GM23338 (cell line): Measurements from ENCODE around the gene ICAM1. TPM values are rescaled to one million over a fixed set of nuclear protein-coding genes. Genes with fewer than 3 reads are reported as not detected.

Experiments used
- ATAC-seq: fragments of 200-7000 bp; cut with Tn5 transposase; 3 replicates; pipeline ENCODE4 v1.9.1; 2020
- DNase-seq: peaks from one replicate; pipeline ENCODE4 v3.0.0-alpha.2; 2015; ENCODE audit warnings: low spot score
- H2AFZ ChIP-seq: fragments of 200-600 bp; sonication (generic); 2 replicates; pipeline ENCODE4 v1.8.0; 2016; ENCODE audit warnings: antibody characterized with exemption, mild to moderate bottlenecking, moderate library complexity
- H3F3A ChIP-seq: fragments of 200-600 bp; sonication (generic); replicated peaks from 2 replicates; pipeline ENCODE4 v1.8.0; 2017; ENCODE audit warnings: antibody characterized with exemption, mixed run types, low read depth
- H3K27ac ChIP-seq: fragments of 200-600 bp; sonication (generic); 2 replicates; pipeline ENCODE4 v1.6.1; 2016; ENCODE audit warnings: low read depth
- H3K27me3 ChIP-seq: fragments of 200-600 bp; sonication (generic); 2 replicates; pipeline ENCODE4 v1.8.0; 2016; ENCODE audit warnings: mild to moderate bottlenecking, mixed run types, moderate library complexity; ENCODE audit not compliant: insufficient read depth
- H3K36me3 ChIP-seq: fragments of 200-600 bp; sonication (generic); 2 replicates; pipeline ENCODE4 v1.8.0; 2016; ENCODE audit warnings: mild to moderate bottlenecking; ENCODE audit not compliant: insufficient read depth
- H3K4me1 ChIP-seq: fragments of 200-600 bp; sonication (generic); 2 replicates; pipeline ENCODE4 v1.8.0; 2016; ENCODE audit warnings: mild to moderate bottlenecking, moderate library complexity; ENCODE audit not compliant: insufficient read depth
- H3K4me2 ChIP-seq: fragments of 200-600 bp; sonication (generic); 2 replicates; pipeline ENCODE4 v1.7.1; 2017; ENCODE audit warnings: mixed run types
- H3K4me3 ChIP-seq: fragments of 200-600 bp; sonication (generic); 2 replicates; pipeline ENCODE4 v1.6.1; 2016; ENCODE audit warnings: mixed run types
- H3K79me2 ChIP-seq: fragments of 200-600 bp; sonication (generic); replicated peaks from 2 replicates; pipeline ENCODE4 v1.8.0; 2017; ENCODE audit warnings: mild to moderate bottlenecking; ENCODE audit not compliant: insufficient read depth
- H3K9me2 ChIP-seq: fragments of 200-600 bp; sonication (generic); 2 replicates; pipeline ENCODE4 v1.8.0; 2017; ENCODE audit not compliant: insufficient read depth
- H4K20me1 ChIP-seq: fragments of 200-600 bp; sonication (generic); replicated peaks from 2 replicates; pipeline ENCODE4 v1.8.0; 2017; ENCODE audit warnings: mild to moderate bottlenecking; ENCODE audit not compliant: insufficient read depth
- H3K27ac Mint-ChIP-seq: 2 replicates; pipeline ENCODE4 v1.8.0; 2020; ENCODE audit warnings: inconsistent platforms, mild to moderate bottlenecking, moderate library complexity, mixed read lengths
- H3K27me3 Mint-ChIP-seq: 3 replicates; pipeline ENCODE4 v1.8.0; 2022; ENCODE audit warnings: low read depth, mild to moderate bottlenecking, moderate library complexity, mixed read lengths, inconsistent platforms; ENCODE audit not compliant: insufficient read depth, poor library complexity
- H3K36me3 Mint-ChIP-seq: 3 replicates; pipeline ENCODE4 v1.8.0; 2021; ENCODE audit warnings: low read depth, mild to moderate bottlenecking, inconsistent platforms, moderate library complexity, mixed read lengths
- H3K4me1 Mint-ChIP-seq: 3 replicates; pipeline ENCODE4 v1.8.0; 2020; ENCODE audit warnings: mild to moderate bottlenecking, inconsistent platforms, mixed read lengths
- H3K4me3 Mint-ChIP-seq: 3 replicates; pipeline ENCODE4 v1.8.0; 2021; ENCODE audit warnings: moderate library complexity, mild to moderate bottlenecking, inconsistent platforms, mixed read lengths
- H3K9me3 Mint-ChIP-seq: 3 replicates; pipeline ENCODE4 v1.8.0; 2020; ENCODE audit warnings: moderate library complexity, mild to moderate bottlenecking, inconsistent platforms, mixed read lengths
- CREB1 ChIP-seq: fragments of 250-450 bp; sonication (Bioruptor Pico); IDR thresholded peaks from 2 replicates; pipeline ENCODE4 v1.5.0; 2020; ENCODE audit warnings: low read depth, mild to moderate bottlenecking, moderate library complexity
- EZH2 ChIP-seq: fragments of 200-600 bp; sonication (generic); IDR thresholded peaks from one replicate; pipeline ENCODE4 v1.8.0; 2017; ENCODE audit warnings: antibody characterized with exemption, mild to moderate bottlenecking, low read depth; ENCODE audit not compliant: unreplicated experiment
- EZH2phosphoT487 ChIP-seq: fragments of 200-600 bp; sonication (generic); IDR thresholded peaks from one replicate; pipeline ENCODE4 v1.8.1; 2018; ENCODE audit warnings: antibody characterized with exemption; ENCODE audit not compliant: unreplicated experiment
- JUNB ChIP-seq: IDR thresholded peaks from one replicate; pipeline ENCODE4 v1.6.1; 2016; ENCODE audit warnings: antibody characterized with exemption; ENCODE audit not compliant: unreplicated experiment
- NANOG ChIP-seq: IDR thresholded peaks from 2 replicates; pipeline ENCODE4 v1.6.1; 2016; ENCODE audit warnings: antibody characterized with exemption, borderline replicate concordance
- POLR2AphosphoS5 ChIP-seq: IDR thresholded peaks from 2 replicates; pipeline ENCODE4 v1.6.1; 2016; ENCODE audit warnings: antibody characterized with exemption, low read depth
- STAT1 ChIP-seq: IDR thresholded peaks from one replicate; pipeline ENCODE4 v1.6.1; 2016; ENCODE audit warnings: antibody characterized with exemption; ENCODE audit not compliant: unreplicated experiment
- ZNF114 ChIP-seq: fragments of 250-450 bp; sonication (Bioruptor Pico); IDR thresholded peaks from 2 replicates; pipeline ENCODE4 v1.5.0; 2020; ENCODE audit warnings: mild to moderate bottlenecking, moderate library complexity
- ZNF331 ChIP-seq: fragments of 250-450 bp; sonication (Bioruptor Pico); IDR thresholded peaks from 2 replicates; pipeline ENCODE4 v1.5.0; 2020; ENCODE audit warnings: low read depth, mild to moderate bottlenecking, moderate library complexity
- polyA plus RNA-seq: library from polyadenylated mRNA; unstranded; fragments of >200 nt; fragmentation: Nextera tagmentation; extraction: Ambion mirVana; gene quantifications from 2 replicates; pipeline ENCODE4 v1.2.1, GENCODE V29; 2016
- total RNA-seq: library from RNA; depleted of rRNA; stranded (reverse); fragments of >200 nt; shearing (Covaris generic); gene quantifications from 2 replicates; pipeline ENCODE4 v1.2.3, GENCODE V29; 2014
- TF ChIP-seq, protein P1 (sequence below): IDR thresholded peaks from 2 replicates; pipeline ENCODE4 v1.6.1; 2016; ENCODE audit warnings: antibody characterized with exemption
- TF ChIP-seq, protein P2 (sequence below): fragments of 250-450 bp; sonication (Bioruptor Pico); IDR thresholded peaks from 2 replicates; pipeline ENCODE4 v1.5.0; 2020; ENCODE audit warnings: mild to moderate bottlenecking, moderate library complexity
- TF ChIP-seq, protein P3 (sequence below), 2 experiments: fragments of 200-600 bp in 1 of 2; sonication (generic) in 1 of 2; conservative IDR thresholded peaks; 2 replicates each; pipeline versions ENCODE4 v1.5.1 to v1.6.1; 2016 to 2017; ENCODE audit warnings: antibody characterized with exemption in 2 of 2, low read depth in 2 of 2, mild to moderate bottlenecking in 2 of 2, moderate library complexity in 1 of 2
- TF ChIP-seq, protein P4 (sequence below): IDR thresholded peaks from one replicate; pipeline ENCODE4 v1.6.1; 2018; ENCODE audit warnings: antibody characterized with exemption; ENCODE audit not compliant: unreplicated experiment

The ICAM1 gene
- total and polyA plus RNA-seq, 2 experiments from 2014 or later = 1.6 to 3.5 TPM

DNA sequence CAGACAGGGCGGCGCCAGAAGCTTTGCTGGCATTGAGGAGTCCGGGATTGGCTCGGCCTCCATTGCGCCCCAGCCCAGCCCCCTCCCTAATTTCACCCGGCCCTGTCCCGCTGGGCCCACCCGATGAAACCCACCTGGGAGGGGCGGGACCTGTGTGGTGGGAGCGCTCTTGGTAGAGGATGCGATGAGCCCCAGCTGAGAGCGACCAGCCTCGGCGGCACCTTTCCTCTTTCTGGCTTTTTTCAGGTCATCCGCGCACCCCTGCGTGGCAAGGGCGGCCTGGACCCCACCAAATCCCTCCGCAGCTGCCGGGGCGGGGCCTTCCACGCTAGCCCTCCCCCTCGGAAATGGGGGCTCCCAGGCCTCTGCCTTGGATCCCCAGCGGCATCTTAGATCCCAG lies 38.5 kb downstream of the ICAM1 start, which contains the start of gene ZGLP1:
TSS of gene ZGLP1 (minus strand) at position 393 of the 400 bp plus-strand sequence.
- TF ChIP-seq NANOG (no peak), CREB1 (CRISPR knock-in tag) (no peak), POLR2AphosphoS5 (no peak), EZH2phosphoT487 (no peak), ZNF114 (CRISPR knock-in tag) (no peak), JUNB (no peak), EZH2 (no peak), STAT1 (no peak), ZNF331 (CRISPR knock-in tag) (no peak)
- TF ChIP-seq, protein P1, sequence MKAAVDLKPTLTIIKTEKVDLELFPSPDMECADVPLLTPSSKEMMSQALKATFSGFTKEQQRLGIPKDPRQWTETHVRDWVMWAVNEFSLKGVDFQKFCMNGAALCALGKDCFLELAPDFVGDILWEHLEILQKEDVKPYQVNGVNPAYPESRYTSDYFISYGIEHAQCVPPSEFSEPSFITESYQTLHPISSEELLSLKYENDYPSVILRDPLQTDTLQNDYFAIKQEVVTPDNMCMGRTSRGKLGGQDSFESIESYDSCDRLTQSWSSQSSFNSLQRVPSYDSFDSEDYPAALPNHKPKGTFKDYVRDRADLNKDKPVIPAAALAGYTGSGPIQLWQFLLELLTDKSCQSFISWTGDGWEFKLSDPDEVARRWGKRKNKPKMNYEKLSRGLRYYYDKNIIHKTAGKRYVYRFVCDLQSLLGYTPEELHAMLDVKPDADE = no peak
- TF ChIP-seq, protein P2, sequence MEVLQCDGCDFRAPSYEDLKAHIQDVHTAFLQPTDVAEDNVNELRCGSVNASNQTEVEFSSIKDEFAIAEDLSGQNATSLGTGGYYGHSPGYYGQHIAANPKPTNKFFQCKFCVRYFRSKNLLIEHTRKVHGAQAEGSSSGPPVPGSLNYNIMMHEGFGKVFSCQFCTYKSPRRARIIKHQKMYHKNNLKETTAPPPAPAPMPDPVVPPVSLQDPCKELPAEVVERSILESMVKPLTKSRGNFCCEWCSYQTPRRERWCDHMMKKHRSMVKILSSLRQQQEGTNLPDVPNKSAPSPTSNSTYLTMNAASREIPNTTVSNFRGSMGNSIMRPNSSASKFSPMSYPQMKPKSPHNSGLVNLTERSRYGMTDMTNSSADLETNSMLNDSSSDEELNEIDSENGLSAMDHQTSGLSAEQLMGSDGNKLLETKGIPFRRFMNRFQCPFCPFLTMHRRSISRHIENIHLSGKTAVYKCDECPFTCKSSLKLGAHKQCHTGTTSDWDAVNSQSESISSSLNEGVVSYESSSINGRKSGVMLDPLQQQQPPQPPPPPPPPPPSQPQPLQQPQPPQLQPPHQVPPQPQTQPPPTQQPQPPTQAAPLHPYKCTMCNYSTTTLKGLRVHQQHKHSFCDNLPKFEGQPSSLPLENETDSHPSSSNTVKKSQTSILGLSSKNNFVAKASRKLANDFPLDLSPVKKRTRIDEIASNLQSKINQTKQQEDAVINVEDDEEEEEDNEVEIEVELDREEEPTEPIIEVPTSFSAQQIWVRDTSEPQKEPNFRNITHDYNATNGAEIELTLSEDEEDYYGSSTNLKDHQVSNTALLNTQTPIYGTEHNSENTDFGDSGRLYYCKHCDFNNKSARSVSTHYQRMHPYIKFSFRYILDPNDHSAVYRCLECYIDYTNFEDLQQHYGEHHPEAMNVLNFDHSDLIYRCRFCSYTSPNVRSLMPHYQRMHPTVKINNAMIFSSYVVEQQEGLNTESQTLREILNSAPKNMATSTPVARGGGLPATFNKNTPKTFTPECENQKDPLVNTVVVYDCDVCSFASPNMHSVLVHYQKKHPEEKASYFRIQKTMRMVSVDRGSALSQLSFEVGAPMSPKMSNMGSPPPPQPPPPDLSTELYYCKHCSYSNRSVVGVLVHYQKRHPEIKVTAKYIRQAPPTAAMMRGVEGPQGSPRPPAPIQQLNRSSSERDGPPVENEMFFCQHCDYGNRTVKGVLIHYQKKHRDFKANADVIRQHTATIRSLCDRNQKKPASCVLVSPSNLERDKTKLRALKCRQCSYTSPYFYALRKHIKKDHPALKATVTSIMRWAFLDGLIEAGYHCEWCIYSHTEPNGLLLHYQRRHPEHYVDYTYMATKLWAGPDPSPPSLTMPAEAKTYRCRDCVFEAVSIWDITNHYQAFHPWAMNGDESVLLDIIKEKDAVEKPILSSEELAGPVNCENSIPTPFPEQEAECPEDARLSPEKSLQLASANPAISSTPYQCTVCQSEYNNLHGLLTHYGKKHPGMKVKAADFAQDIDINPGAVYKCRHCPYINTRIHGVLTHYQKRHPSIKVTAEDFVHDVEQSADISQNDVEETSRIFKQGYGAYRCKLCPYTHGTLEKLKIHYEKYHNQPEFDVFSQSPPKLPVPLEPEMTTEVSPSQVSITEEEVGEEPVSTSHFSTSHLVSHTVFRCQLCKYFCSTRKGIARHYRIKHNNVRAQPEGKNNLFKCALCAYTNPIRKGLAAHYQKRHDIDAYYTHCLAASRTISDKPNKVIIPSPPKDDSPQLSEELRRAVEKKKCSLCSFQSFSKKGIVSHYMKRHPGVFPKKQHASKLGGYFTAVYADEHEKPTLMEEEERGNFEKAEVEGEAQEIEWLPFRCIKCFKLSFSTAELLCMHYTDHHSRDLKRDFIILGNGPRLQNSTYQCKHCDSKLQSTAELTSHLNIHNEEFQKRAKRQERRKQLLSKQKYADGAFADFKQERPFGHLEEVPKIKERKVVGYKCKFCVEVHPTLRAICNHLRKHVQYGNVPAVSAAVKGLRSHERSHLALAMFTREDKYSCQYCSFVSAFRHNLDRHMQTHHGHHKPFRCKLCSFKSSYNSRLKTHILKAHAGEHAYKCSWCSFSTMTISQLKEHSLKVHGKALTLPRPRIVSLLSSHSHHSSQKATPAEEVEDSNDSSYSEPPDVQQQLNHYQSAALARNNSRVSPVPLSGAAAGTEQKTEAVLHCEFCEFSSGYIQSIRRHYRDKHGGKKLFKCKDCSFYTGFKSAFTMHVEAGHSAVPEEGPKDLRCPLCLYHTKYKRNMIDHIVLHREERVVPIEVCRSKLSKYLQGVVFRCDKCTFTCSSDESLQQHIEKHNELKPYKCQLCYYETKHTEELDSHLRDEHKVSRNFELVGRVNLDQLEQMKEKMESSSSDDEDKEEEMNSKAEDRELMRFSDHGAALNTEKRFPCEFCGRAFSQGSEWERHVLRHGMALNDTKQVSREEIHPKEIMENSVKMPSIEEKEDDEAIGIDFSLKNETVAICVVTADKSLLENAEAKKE = no peak
- TF ChIP-seq, protein P3, sequence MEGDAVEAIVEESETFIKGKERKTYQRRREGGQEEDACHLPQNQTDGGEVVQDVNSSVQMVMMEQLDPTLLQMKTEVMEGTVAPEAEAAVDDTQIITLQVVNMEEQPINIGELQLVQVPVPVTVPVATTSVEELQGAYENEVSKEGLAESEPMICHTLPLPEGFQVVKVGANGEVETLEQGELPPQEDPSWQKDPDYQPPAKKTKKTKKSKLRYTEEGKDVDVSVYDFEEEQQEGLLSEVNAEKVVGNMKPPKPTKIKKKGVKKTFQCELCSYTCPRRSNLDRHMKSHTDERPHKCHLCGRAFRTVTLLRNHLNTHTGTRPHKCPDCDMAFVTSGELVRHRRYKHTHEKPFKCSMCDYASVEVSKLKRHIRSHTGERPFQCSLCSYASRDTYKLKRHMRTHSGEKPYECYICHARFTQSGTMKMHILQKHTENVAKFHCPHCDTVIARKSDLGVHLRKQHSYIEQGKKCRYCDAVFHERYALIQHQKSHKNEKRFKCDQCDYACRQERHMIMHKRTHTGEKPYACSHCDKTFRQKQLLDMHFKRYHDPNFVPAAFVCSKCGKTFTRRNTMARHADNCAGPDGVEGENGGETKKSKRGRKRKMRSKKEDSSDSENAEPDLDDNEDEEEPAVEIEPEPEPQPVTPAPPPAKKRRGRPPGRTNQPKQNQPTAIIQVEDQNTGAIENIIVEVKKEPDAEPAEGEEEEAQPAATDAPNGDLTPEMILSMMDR (conservative IDR thresholded peaks at IDR 0.05; ENCODE audit: low read depth in 2 of 2) = no peak
- TF ChIP-seq, protein P4, sequence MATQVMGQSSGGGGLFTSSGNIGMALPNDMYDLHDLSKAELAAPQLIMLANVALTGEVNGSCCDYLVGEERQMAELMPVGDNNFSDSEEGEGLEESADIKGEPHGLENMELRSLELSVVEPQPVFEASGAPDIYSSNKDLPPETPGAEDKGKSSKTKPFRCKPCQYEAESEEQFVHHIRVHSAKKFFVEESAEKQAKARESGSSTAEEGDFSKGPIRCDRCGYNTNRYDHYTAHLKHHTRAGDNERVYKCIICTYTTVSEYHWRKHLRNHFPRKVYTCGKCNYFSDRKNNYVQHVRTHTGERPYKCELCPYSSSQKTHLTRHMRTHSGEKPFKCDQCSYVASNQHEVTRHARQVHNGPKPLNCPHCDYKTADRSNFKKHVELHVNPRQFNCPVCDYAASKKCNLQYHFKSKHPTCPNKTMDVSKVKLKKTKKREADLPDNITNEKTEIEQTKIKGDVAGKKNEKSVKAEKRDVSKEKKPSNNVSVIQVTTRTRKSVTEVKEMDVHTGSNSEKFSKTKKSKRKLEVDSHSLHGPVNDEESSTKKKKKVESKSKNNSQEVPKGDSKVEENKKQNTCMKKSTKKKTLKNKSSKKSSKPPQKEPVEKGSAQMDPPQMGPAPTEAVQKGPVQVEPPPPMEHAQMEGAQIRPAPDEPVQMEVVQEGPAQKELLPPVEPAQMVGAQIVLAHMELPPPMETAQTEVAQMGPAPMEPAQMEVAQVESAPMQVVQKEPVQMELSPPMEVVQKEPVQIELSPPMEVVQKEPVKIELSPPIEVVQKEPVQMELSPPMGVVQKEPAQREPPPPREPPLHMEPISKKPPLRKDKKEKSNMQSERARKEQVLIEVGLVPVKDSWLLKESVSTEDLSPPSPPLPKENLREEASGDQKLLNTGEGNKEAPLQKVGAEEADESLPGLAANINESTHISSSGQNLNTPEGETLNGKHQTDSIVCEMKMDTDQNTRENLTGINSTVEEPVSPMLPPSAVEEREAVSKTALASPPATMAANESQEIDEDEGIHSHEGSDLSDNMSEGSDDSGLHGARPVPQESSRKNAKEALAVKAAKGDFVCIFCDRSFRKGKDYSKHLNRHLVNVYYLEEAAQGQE = no peak
- Histone ChIP-seq H3K36me3 (no peaks in the 10 kb centered on the region), H3K9me2 (no peaks in the 10 kb centered on the region), H3K4me2 (no peak within 1 kb of the TSS), H3K27ac (no peak within 1 kb of the TSS), H3F3A (no peaks in the 10 kb centered on the region), H3K27me3 (no peaks in the 10 kb centered on the region), H3K4me1 (no peaks in the 10 kb centered on the region), H3K4me3 (no peak within 1 kb of the TSS), H3K79me2 (peaks cover under 1% of the 10 kb centered on the region; the same call in 1 of the 2 replicates), H2AFZ (no peak within 1 kb of the TSS), H4K20me1 (no peaks in the 10 kb centered on the region)
- no peak for ATAC-seq
- DNase-seq = no peak
- Mint-ChIP-seq H3K9me3 (no peaks in the 10 kb centered on the region), H3K36me3 (peaks cover 7% of the 10 kb centered on the region), H3K27me3 (peaks cover 17% of the 10 kb centered on the region), H3K4me3 (no peak within 1 kb of the TSS; the same call in 2 of the 3 replicates), H3K4me1 (no peaks in the 10 kb centered on the region; the same call in 1 of the 3 replicates), H3K27ac (no peak within 1 kb of the TSS)
